OCI-LY7 (cell line): ENCODE results near the gene CXCL10. TPM values are rescaled to one million over a fixed set of nuclear protein-coding genes. Genes with fewer than 3 reads are reported as not detected.
A peak's percentile ranks its signal among the peaks of the same experiment; 100 is the strongest.

Experiments
- BruUV-seq: library from RNA; stranded (reverse); fragments of 400-500 nt; replicated peaks from 2 replicates; lab custom pipeline; 2021; lab: Mats Ljungman, UMichigan
- CTCF ChIA-PET: fragments of 300-600 bp; sonication (Branson Sonifier 250); formaldehyde crosslinking; loops from one replicate; lab custom pipeline; 2022; ENCODE audit warnings: antibody characterized with exemption; ENCODE audit not compliant: unreplicated experiment; lab: Charles Lee
- POLR2A ChIA-PET: fragments of 300-600 bp; sonication (Branson Sonifier 250); formaldehyde crosslinking; loops from one replicate; lab custom pipeline; 2022; ENCODE audit warnings: antibody characterized with exemption; lab: Charles Lee
- DNase-seq: peaks from one replicate; pipeline ENCODE4 v3.0.0-alpha.2; 2015; ENCODE audit warnings: low spot score
- H2AFZ ChIP-seq: fragments of 200-600 bp; sonication (generic), shearing (Covaris generic); 2 replicates; pipeline ENCODE4 v1.6.1; 2014; ENCODE audit warnings: mild to moderate bottlenecking, antibody characterized with exemption, low read length, moderate library complexity
- H3K27ac ChIP-seq: fragments of 200-600 bp; sonication (generic); 2 replicates; pipeline ENCODE4 v1.5.1; 2014; ENCODE audit warnings: mixed run types, low read depth, mild to moderate bottlenecking, moderate library complexity, low read length, inconsistent platforms; ENCODE audit not compliant: poor library complexity, severe bottlenecking
- H3K36me3 ChIP-seq: fragments of 200-600 bp; sonication (generic); 2 replicates; pipeline ENCODE4 v1.6.1; 2014; ENCODE audit warnings: mild to moderate bottlenecking, antibody characterized with exemption, low read length, moderate library complexity, mixed read lengths; ENCODE audit not compliant: insufficient read depth
- H3K4me1 ChIP-seq: fragments of 200-600 bp; sonication (generic); 2 replicates; pipeline ENCODE4 v1.5.1; 2014; ENCODE audit warnings: mild to moderate bottlenecking, low read length; ENCODE audit not compliant: insufficient read depth, poor library complexity, severe bottlenecking
- H3K4me2 ChIP-seq: fragments of 200-600 bp; sonication (generic); 2 replicates; pipeline ENCODE4 v1.6.1; 2014; ENCODE audit warnings: mild to moderate bottlenecking, low read length
- H3K4me3 ChIP-seq: fragments of 200-600 bp; sonication (generic); 2 replicates; pipeline ENCODE4 v1.5.1; 2014; ENCODE audit warnings: mild to moderate bottlenecking, low read depth, low read length; ENCODE audit not compliant: poor library complexity, severe bottlenecking
- H3K79me2 ChIP-seq: fragments of 200-600 bp; sonication (generic); 2 replicates; pipeline ENCODE4 v1.6.1; 2016; ENCODE audit warnings: low read depth, mild to moderate bottlenecking, low read length, moderate library complexity, mixed read lengths; ENCODE audit not compliant: insufficient read depth
- H3K9me2 ChIP-seq: fragments of 200-600 bp; sonication (generic); 2 replicates; pipeline ENCODE4 v1.6.1; 2016; ENCODE audit warnings: mild to moderate bottlenecking, low read length, mixed read lengths; ENCODE audit not compliant: insufficient read depth
- H3K9me3 ChIP-seq: fragments of 200-600 bp; sonication (generic); 2 replicates; pipeline ENCODE4 v1.6.1; 2014; ENCODE audit warnings: mild to moderate bottlenecking, mixed run types, low read length, mixed read lengths
- H4K20me1 ChIP-seq: fragments of 200-600 bp; sonication (generic); 2 replicates; pipeline ENCODE4 v1.6.1; 2014; ENCODE audit warnings: mild to moderate bottlenecking, antibody characterized with exemption, low read length, moderate library complexity, mixed read lengths; ENCODE audit not compliant: insufficient read depth
- EZH2phosphoT487 ChIP-seq: fragments of 200-600 bp; sonication (generic); IDR thresholded peaks from 2 replicates; pipeline ENCODE4 v1.6.1; 2018; ENCODE audit warnings: low read depth, borderline replicate concordance, mild to moderate bottlenecking, mixed run types, antibody characterized with exemption, low read length, moderate library complexity, mixed read lengths
- intact Hi-C: fragments of 100-400 bp; cut with micrococcal nuclease; formaldehyde crosslinking; loops from one replicate; pipeline ENCODE4 v1.10.0; 2022; ENCODE audit not compliant: unreplicated experiment
- total RNA-seq, 2 experiments: library from RNA; depleted of rRNA in 1 of 2; stranded (reverse); fragments of >200 nt in 1 of 2; shearing (Covaris generic) in 1 of 2; gene quantifications; 2 replicates each; pipeline ENCODE4 v1.2.3, GENCODE V29; 2014 to 2022
- TF ChIP-seq, protein P1 (sequence below): fragments of 200-600 bp; sonication (generic); conservative IDR thresholded peaks from 2 replicates; pipeline ENCODE4 v1.5.1; 2014; ENCODE audit warnings: mild to moderate bottlenecking, antibody characterized with exemption, low read length, moderate library complexity, mixed read lengths

CXCL10 gene
- total RNA-seq, 2 experiments from 2014 or later, result not detected

DNA sequence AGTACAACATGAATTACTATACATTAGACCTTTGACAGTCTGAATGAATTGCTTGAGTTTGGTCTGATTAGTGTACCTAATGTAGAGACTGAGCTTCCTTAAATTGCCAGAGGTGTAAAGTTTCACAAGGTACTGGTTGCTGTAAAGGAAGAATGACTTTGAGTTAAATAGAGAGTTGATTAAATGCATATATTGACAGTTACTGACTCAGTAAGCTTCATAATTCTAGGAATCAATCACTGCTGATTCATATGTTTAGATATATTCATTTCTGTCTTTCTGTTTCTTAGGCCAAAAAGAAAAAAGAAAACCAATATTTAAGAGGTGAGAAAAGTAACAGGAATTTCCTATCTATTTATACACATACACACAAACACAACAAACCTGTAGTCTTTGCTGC is 35.0 kb upstream of the CXCL10 start:
- Histone ChIP-seq H3K4me3 (no peak overlapping the region), H2AFZ (no peak overlapping the region), H3K79me2 (no peaks in the 10 kb centered on the region), H4K20me1 (no peaks in the 10 kb centered on the region), H3K4me1 (no peaks in the 10 kb centered on the region), H3K9me2 (no peaks in the 10 kb centered on the region), H3K4me2 (no peak overlapping the region), H3K9me3 (no peaks in the 10 kb centered on the region), H3K36me3 (no peaks in the 10 kb centered on the region), H3K27ac (no peak overlapping the region)
- CTCF ChIA-PET, result interaction anchor here (1.1 kb wide), 1 partner anchor 163 kb away, joined by 3 read pairs; no protein-coding TSS in a partner anchor
- DNase-seq, result no peak
- TF ChIP-seq, protein P1, sequence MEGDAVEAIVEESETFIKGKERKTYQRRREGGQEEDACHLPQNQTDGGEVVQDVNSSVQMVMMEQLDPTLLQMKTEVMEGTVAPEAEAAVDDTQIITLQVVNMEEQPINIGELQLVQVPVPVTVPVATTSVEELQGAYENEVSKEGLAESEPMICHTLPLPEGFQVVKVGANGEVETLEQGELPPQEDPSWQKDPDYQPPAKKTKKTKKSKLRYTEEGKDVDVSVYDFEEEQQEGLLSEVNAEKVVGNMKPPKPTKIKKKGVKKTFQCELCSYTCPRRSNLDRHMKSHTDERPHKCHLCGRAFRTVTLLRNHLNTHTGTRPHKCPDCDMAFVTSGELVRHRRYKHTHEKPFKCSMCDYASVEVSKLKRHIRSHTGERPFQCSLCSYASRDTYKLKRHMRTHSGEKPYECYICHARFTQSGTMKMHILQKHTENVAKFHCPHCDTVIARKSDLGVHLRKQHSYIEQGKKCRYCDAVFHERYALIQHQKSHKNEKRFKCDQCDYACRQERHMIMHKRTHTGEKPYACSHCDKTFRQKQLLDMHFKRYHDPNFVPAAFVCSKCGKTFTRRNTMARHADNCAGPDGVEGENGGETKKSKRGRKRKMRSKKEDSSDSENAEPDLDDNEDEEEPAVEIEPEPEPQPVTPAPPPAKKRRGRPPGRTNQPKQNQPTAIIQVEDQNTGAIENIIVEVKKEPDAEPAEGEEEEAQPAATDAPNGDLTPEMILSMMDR, result no peak
- no peak for TF ChIP-seq EZH2phosphoT487
- intact Hi-C loops, result no loop called here
- POLR2A ChIA-PET, result interaction anchor here (0.7 to 1.5 kb wide), 5 partner anchors 17 to 1567 kb away, joined by 3 read pairs; no protein-coding TSS in a partner anchor
- no TSS peak for BruUV-seq

DNA sequence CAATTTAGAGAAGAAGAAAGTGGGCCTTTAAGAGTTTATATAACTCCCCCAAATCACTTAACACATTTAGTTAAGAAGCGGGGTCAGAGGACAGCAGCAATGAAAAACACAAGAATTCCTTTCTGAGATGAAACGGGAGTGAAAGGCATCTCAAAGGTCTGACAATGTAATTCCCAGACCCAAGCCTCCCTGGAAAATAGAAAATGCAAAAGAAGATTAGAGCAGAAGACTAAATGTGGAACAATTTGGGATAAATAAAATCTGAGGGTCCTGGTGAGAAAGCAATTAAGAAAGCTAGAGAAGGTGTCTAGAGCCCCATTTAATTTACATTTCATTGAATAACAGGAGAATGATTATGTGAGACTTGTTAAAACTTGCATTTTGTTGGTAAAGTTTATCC is 32.1 kb upstream of the CXCL10 start:
- DNase-seq, result no peak
- Histone ChIP-seq H3K9me3 (no peaks in the 10 kb centered on the region), H3K79me2 (no peaks in the 10 kb centered on the region), H3K4me3 (no peak overlapping the region), H3K36me3 (no peaks in the 10 kb centered on the region), H3K27ac (no peak overlapping the region), H3K4me1 (no peaks in the 10 kb centered on the region), H3K4me2 (no peak overlapping the region), H4K20me1 (no peaks in the 10 kb centered on the region), H2AFZ (no peak overlapping the region; the same call in 1 of the 2 replicates), H3K9me2 (no peaks in the 10 kb centered on the region)
- BruUV-seq, result no TSS peak
- no peak for TF ChIP-seq EZH2phosphoT487
- TF ChIP-seq, protein P1, result no peak
- POLR2A ChIA-PET, result interaction anchor here (0.6 kb wide), 1 partner anchor 18 kb away, joined by 4 read pairs; no protein-coding TSS in a partner anchor
- intact Hi-C loops, result no loop called here
- CTCF ChIA-PET, result no interaction called here

DNA sequence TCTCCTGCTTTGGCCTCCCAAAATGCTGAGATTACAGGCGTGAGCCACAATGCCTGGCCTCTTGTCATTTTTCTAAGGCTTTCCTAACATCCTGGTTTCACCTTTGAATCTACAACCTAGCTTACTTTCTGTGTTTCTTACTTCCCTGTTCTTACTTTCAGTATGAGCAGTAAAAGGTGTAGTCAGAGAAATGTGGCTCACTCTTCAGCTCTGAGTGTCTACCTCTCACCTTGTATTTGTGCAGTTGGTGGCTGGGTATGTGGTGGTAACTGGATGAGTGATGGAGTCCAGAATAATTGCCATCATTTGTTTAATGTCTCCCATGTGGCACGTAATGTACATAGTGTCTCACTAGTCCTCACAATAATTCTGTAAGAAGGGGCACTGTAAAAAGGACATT is 31.7 kb upstream of the CXCL10 start:
- H3K27ac ChIP-seq, result no peak overlapping the region
- ChIA-PET CTCF (no interaction called here), POLR2A (interaction anchor here (0.6 to 0.8 kb wide), 3 partner anchors 18 to 153 kb away, joined by 3 to 4 read pairs (median 4); partner anchors contain the start of gene CXCL11)
- no peaks in the 10 kb centered on the region for H3K36me3 ChIP-seq
- TF ChIP-seq, protein P1, result no peak
- no peak for TF ChIP-seq EZH2phosphoT487
- no TSS peak for BruUV-seq
- H3K9me3 ChIP-seq, result no peaks in the 10 kb centered on the region
- H3K4me3 ChIP-seq, result no peak overlapping the region
- intact Hi-C loops, result no loop called here
- DNase-seq, result peak; percentile 6
- H3K79me2 ChIP-seq, result no peaks in the 10 kb centered on the region
- H3K4me1 ChIP-seq, result no peaks in the 10 kb centered on the region
- no peaks in the 10 kb centered on the region for H3K9me2 ChIP-seq
- no peak overlapping the region; the same call in 1 of the 2 replicates for H2AFZ ChIP-seq
- no peak overlapping the region for H3K4me2 ChIP-seq
- H4K20me1 ChIP-seq, result no peaks in the 10 kb centered on the region
